ENCODE data around the gene CDH23.

CDH23 gene

GRCh38 chr10:71383972-71384687, 12.6 kb upstream of the CDH23 start:
- H3K4me3 ChIP-seq (ENCODE audit: low read depth, low read length): no peak overlapping the region
- peak; percentile 97 for TF ChIP-seq CTCF (IDR thresholded peaks at IDR 0.05; ENCODE audit: borderline replicate concordance, insufficient read depth, low read depth, low read length)

GRCh38 chr10:71388171-71388570, 8.5 kb upstream of the CDH23 start:
- no peak overlapping the region for H3K4me3 ChIP-seq (ENCODE audit: low read depth, low read length)
- TF ChIP-seq CTCF (IDR thresholded peaks at IDR 0.05; ENCODE audit: borderline replicate concordance, insufficient read depth, low read depth, low read length): no peak

- TF ChIP-seq CTCF (IDR thresholded peaks at IDR 0.05; ENCODE audit: borderline replicate concordance, insufficient read depth, low read depth, low read length): no peak
- H3K4me3 ChIP-seq (ENCODE audit: low read depth, low read length): no peak overlapping the region
Observed at GRCh38 chr10:71388583-71389310, 8.0 kb upstream of the CDH23 start.

- TF ChIP-seq CTCF (IDR thresholded peaks at IDR 0.05; ENCODE audit: borderline replicate concordance, insufficient read depth, low read depth, low read length): no peak
- no peak overlapping the region for H3K4me3 ChIP-seq (ENCODE audit: low read depth, low read length)
Observed at GRCh38 chr10:71389768-71390460, 6.8 kb upstream of the CDH23 start.

- H3K4me3 ChIP-seq (ENCODE audit: low read depth, low read length): no peak overlapping the region
- TF ChIP-seq CTCF (IDR thresholded peaks at IDR 0.05; ENCODE audit: borderline replicate concordance, insufficient read depth, low read depth, low read length): no peak
Observed at GRCh38 chr10:71390461-71390835, 6.3 kb upstream of the CDH23 start.

- TF ChIP-seq CTCF (IDR thresholded peaks at IDR 0.05; ENCODE audit: borderline replicate concordance, insufficient read depth, low read depth, low read length): no peak
- H3K4me3 ChIP-seq (ENCODE audit: low read depth, low read length): no peak overlapping the region
Observed at GRCh38 chr10:71390921-71391690, 5.6 kb upstream of the CDH23 start.

All from GM12875 (cell line).